NOMO-1 treated with dmso at 0.1 percent for 144 hours (cell line): ENCODE results near the gene ADAMTS14.
"Not testable (repeated sequence)": the region's sequence is repeated elsewhere in the genome, so short reads cannot be mapped to it uniquely, and the experiment has no call there.

Source experiments
- DNase-seq: peaks from one replicate; lab custom pipeline; 2025; ENCODE audit not compliant: unreplicated experiment; lab: John Stamatoyannopoulos, UW

The ADAMTS14 gene, protein sequence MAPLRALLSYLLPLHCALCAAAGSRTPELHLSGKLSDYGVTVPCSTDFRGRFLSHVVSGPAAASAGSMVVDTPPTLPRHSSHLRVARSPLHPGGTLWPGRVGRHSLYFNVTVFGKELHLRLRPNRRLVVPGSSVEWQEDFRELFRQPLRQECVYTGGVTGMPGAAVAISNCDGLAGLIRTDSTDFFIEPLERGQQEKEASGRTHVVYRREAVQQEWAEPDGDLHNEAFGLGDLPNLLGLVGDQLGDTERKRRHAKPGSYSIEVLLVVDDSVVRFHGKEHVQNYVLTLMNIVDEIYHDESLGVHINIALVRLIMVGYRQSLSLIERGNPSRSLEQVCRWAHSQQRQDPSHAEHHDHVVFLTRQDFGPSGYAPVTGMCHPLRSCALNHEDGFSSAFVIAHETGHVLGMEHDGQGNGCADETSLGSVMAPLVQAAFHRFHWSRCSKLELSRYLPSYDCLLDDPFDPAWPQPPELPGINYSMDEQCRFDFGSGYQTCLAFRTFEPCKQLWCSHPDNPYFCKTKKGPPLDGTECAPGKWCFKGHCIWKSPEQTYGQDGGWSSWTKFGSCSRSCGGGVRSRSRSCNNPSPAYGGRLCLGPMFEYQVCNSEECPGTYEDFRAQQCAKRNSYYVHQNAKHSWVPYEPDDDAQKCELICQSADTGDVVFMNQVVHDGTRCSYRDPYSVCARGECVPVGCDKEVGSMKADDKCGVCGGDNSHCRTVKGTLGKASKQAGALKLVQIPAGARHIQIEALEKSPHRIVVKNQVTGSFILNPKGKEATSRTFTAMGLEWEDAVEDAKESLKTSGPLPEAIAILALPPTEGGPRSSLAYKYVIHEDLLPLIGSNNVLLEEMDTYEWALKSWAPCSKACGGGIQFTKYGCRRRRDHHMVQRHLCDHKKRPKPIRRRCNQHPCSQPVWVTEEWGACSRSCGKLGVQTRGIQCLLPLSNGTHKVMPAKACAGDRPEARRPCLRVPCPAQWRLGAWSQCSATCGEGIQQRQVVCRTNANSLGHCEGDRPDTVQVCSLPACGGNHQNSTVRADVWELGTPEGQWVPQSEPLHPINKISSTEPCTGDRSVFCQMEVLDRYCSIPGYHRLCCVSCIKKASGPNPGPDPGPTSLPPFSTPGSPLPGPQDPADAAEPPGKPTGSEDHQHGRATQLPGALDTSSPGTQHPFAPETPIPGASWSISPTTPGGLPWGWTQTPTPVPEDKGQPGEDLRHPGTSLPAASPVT

DNA sequence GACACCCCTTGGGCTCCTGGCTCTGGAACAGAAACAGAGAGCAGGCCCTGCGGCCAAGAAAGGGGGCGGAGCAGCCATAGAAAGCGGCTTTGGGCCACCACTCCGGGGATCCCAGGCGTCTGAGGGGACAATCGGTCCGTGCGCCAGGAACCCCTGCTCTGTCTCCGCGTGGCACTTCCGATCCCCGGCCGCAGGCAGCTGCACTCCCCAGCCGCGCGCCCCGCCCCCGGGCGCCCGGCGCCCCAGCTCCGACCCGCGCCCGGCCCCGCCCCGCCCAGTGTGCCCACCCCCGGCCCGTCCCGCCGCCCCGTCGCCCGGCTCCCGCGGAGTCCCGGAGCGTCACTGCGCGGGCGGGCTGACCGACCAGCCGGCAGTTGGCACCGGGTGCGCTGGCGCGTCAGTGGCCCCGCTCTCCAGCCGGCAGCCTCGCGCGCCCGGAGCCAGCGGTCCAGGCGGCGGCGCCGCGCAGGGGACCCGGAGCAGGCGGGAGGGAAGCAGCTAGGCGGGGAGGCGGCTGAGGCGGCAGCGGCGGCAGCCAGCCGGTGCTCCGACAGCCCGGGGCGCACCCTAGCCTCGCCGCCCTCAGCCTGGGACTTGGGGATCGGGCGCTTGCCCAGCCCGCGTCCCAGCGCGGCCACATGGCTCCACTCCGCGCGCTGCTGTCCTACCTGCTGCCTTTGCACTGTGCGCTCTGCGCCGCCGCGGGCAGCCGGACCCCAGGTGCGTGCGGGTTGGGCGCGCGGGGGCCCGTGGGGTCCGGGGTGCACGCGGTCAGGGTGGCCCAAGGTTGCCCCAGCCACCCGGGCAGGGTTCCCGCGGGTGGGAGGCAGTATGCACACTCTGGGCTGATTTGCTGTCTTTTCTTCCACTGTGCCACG lies at the start of gene ADAMTS14:
TSS of gene ADAMTS14 (plus strand) at position 342 of the 878 bp plus-strand sequence. CDS start at position 639, 297 bp downstream.
- no peak for DNase-seq

DNA sequence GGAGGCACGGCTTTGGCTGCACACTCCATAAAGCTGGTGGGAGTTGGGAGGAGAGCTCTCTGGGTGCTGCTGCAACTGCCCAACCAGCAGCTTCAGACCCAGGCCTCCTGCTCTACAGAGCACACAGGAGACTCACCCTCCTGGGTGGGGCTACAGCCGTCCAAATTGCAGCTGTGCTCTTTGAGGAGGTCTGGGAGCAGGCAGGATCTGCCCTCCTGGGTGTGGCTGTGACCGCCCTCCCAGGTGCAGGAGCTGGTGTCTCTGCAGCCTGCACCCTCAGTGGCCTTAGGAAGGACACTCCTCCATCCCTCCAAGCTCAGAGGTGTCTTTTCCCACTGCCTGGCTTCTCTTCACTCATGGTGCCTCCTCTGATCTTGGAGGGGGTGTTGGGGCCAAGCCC lies 49.8 kb upstream of the ADAMTS14 start:
- no peak for DNase-seq

DNA sequence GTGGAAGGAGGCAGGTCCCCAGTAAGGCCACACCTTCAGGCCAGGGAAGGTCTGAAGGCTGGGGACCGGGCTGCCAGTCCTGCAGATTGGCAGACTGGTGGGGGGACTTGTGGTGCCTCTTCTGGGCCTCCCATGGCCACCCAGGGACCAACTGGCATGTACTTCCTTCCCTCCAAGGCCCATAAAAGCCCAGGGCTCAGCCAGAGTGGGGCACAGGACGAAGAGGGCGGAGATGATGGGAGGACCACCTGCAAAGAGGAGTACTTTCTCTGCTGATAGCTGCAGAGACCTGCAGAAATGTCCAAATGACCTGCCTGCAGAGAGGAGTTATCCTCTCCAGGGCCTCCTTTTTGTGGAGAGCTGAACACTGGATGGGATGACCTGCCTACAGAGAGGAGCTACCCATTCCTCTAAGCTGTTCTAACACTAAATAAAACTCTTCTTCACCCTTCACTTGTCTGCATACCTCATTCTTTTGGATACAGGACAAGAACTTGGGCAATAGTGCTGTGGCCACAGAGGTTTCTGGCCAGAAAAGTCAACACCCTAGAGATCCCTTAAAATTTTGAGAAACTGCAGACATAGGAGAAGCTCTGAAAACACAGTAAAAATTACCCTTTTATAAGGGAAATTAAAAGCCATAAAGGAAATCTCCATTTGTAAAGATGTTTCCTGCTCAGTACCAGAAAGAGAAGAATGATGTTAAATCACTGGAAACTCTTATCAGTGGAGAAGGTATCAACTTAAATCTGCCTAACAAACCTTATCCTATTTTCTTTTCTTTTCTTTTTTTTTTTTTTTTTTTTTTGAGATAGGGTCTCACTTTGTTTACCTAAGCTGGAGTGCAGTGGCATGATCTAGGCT lies 49.1 kb upstream of the ADAMTS14 start:
- DNase-seq: no peak

DNA sequence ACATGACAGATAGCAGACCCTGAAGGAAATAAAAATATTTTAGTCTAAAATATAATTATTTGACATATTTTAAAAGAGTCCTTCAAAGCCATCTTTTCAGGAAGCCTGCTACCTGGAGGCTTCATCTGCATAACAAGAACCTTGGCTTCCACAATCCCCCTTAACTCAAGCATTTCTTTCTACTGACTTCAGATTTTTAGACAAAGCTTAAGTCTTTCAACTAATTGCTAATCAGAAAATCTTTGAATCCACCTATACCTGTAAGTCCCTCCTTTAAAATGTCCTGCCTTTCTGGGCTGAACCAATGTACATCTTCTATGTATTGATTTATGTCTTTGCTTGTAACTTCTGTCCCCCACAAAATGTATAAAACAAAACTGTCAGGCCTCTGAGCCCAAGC lies 46.2 kb upstream of the ADAMTS14 start:
- no peak for DNase-seq

DNA sequence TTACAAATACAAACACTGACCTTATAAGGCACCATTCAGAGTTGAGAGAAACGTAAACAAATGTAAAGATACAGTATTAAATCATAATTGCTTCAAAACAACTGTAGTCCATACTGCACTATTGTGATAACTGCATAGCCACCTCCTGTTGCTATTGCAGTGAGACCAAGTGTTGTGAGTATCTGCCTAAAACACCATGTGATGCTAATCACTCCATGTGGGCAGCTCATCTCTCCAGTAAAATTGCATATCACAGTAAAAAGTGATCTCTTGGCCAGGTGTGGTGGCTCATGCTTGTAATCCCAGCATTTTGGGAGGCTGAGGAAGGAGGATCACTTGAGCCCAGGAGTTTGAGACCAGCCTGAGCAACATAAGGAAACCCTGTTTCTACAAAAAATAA lies 43.0 kb upstream of the ADAMTS14 start:
- no peak for DNase-seq

DNA sequence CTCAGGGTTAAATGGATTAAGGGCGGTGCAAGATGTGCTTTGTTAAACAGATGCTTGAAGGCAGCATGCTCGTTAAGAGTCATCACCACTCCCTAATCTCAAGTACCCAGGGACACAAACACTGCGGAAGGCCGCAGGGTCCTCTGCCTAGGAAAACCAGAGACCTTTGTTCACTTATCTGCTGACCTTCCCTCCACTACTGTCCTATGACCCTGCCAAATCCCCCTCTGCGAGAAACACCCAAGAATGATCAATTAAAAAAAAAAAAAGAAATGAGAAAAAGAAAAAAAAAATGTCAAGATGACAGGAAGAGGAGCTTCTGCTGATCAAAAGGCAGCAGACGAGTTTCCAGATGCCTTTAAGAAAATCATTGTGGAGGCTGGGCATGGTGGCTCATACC lies 40.6 kb upstream of the ADAMTS14 start:
- DNase-seq: not testable (repeated sequence)

DNA sequence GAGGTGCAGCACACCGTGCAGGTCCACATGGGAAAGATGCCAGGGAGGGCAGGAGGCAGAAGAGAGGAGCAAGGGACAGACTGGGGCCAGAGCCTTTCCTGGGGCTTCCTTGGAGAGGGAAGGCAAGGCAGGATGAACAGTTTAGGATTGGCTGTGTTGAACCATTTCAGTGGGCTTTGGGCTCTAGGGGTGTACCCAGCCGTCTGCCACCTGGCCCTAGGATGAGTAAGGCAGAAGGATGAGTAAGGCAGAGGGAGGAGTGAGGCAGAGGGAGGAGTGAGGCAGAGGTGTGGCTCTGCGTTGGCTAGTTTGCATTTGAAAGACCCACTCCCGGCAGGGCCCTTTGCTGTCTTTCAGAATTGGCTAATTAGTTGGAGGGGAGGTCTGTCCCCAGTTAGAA lies 38.3 kb upstream of the ADAMTS14 start:
- no peak for DNase-seq

DNA sequence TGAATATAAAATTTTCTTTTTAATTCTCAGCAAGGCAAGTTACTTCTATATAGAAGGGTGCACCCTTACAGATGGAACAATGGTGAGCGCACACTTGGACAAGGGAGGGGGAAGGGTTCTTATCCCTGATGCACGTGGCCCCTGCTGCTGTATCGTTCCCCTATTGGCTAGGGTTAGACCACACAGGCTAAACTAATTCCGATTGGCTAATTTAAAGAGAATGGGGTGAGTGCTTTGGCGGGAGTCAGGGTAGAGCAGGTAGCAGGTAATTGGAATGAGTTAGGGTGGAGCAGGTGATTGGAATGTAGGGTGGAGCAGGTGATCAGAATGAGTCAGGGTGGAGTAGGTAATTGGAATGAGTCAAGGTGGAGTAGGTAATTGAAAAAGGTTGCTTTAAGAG lies 37.8 kb upstream of the ADAMTS14 start:
- not testable (repeated sequence) for DNase-seq

DNA sequence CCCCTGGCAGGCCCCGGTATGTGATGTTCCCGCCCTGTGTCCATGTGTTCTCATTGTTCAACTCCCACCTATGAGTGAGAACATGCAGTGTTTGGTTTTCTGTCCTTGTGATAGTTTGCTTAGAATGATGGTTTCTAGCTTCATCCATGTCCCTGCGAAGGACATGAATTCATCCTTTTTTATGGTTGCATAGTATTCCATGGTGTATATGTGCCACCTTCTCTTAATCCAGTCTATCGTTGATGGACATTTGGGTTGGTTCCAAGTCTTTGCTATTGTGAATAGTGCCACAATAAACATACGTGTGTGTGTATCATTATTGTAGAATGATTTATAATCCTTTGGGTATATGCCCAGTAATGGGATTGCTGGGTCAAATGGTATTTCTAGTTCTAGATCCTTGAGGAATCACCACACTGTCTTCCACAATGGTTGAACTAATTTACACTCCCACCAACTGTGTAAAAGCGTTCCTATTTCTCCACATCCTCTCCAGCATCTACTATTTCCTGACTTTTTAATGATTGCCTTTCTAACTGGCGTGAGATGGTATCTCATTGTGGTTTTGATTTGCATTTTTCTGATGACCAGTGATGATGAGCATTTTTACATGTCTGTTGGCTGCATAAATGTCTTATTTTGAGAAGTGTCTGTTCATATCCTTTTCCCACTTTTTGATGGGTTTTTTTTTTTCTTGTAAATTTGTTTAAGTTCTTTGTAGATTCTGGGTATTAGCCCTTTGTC lies 32.5 kb upstream of the ADAMTS14 start:
- not testable (repeated sequence) for DNase-seq

DNA sequence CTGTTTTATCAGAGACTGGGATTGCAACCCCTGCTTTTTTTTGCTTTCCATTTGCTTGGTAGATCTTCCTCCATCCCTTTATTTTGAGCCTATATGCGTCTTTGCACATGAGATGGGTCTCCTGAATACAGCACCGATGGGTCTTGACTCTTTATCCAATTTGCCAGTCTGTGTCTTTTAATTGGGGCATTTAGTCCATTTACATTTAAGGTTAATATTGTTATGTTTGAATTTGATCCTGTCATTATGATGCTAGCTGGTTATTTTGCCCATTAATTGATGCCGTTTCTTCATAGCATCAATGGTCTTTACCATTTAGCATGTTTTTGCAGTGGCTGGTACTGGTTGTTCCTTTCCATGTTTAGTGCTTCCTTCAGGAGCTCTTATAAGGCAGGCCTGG lies 29.0 kb upstream of the ADAMTS14 start:
- not testable (repeated sequence) for DNase-seq

DNA sequence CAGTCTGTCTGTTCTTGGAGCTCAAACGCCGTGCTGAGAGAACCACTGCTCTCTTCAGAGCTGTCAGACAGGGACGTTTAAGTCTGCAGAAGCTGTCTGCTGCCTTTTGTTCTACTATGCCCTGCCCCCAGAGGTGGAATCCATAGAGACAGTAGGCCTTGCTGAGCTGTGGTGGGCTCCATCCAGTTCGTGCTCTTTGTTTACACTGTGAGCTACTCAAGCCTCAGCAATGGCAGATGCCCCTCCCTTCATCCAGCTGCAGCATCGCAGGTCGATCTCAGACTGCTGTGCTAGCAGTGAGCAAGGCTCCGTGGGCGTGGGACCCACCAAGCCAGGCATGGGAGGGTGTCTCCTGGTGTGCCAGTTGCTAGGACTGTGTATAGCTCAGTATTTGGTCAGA lies 27.3 kb upstream of the ADAMTS14 start:
- not testable (repeated sequence) for DNase-seq

DNA sequence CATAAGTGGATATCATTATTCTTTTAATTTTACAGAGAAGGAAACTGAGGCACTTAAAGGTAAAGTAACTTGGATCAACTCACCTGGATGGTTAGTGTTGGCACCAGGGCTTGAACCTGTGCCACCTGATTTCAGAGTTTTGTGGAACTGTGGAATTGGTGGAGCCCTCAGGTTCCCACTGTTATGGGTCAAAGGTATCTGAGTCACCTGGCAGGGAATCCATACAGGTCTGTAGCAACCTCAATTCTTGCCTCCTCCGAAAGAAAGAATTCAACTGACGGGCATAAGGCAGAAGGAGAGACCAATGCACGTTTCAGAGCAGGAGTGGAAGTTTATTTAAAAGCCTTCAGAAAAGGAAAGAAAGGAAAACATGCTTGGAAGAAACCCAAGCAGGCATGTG lies 25.2 kb upstream of the ADAMTS14 start:
- DNase-seq: no peak

DNA sequence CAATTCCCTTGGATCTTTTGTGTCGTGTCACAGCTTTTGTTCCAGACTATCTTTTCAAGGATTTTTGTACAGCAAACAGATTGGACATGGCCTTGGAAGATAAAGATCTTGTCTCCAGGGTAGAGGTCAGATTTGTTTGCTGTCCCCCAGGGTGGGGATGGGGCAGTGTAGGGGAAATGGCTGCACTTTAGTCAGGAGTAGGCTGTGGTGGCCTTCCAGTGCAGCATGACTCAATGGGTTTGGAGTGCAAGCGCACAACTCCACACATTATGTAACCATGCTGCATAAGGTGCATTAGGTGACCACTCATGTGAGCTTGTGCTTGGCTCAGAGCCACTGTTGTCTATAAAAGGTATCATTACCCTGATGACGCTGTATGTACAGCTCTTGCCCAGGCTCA lies 23.9 kb upstream of the ADAMTS14 start:
- DNase-seq: no peak

DNA sequence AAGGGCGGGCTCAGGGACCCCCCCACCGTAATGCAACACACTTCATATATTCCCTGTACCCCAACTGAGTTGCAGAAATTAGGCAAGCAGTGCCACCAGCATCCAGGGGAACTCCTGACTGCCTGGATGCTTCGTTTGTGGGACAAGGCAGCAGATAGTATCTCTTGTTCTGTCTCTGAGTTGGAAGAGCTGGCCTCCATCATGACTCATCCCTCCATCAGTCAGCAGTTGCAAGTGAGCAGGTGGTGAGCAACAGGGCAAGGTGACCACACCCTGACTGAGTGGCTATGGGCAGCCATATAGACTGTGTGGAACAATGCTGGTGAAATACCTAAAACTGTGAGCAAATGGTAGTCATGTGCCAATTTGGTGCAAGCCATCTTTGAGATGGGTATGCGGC lies 22.8 kb upstream of the ADAMTS14 start:
- DNase-seq: no peak

DNA sequence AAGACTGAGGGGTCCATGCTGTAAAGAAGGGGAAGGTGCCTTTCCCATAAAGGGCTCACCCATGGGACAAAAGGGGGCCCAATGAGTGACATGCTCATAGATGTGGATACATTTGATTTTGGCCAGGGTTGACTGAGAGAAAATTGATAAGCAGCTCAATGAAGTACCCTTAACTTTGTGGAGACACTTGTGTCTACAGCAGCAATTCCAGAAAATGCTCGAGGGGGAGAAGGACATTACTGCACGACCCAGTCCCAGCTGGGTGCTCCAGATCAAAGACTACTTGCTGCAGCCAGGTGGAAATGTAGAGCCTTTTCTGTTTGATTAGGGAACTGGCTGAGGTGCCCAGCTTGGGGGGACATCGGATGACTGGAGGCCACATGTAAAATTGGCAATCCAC lies 22.2 kb upstream of the ADAMTS14 start:
- DNase-seq: no peak

DNA sequence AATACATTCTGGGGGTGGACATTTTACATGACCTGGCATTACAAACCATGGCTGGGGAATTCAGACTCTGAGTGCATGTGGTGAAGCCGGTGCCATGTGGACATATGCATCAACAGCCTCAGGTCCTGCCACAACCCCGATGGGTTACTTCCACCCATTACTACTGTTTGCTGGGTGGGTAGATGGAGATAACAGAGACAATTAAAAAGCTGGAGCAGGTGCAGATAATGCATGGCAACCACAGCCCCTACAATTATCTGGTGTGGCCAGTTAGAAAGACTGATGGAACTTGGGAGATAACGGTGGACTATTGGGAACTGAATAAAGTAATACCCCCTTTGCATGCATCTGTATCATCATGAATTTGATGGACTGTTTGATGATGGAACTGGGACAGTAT lies 21.6 kb upstream of the ADAMTS14 start:
- DNase-seq: no peak

DNA sequence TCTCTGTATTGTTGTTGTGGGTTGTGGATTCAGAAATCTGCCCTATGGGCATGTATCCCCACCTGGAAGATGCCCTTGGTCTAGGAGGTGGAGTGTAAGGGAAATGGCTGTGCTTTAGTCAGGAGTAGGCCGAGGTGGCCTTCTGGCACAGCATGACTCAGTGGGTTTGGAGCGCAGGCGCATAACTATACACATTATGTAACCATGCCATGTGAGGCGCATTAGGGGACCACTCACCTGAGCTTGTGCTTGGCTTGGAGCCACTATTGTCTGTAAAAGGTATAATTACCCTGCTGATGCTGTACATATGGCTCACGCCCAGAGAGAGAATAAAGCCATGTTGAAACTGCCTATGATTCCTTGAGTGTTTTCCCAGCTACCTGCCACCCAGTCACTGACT lies 20.6 kb upstream of the ADAMTS14 start:
- DNase-seq: no peak

DNA sequence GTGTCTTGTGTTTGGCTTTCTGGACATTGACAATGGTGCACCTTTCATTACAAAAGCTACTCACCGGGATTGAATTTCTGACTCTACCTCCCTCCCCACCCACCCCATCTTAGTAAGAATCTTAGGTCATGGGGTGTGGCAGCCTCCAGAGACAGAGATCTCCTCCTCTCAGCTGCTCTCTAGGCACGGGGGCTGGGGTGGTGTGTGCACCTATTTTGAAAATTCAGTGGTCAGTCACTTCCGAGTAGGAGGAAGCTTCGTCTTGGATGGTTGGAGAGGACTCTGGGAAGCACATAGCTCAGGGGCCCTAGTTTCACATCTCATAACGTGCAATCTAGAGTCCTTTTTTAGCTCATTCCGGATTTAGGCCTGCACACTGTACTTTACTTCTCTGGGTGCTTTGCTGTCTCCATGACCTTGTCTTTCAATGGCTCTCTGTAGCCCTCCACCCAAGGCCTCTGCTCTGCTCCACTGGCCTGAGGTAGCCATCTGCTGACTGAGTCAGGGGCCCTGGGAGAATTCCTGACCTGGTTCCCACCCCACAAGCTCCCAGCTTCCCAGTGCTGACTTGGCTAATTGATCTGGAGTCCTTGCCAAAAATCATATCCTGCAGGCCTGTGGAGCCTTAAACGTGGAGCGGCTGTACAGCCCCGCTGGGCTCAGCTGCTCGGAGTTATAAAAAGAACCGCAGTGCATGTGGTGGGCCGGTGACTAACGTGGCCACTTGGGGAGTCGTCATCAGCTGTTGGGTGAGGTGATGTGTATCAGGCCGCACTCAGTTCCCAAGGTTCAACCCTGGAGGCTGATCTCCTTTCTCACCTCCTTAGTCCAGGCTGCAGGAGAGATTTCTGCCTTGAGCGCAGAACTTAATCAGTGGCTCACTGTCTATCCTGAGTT lies 19.3 kb upstream of the ADAMTS14 start:
- DNase-seq: no peak
